H9 (cell line): ENCODE data around the gene WDR7. TPM values are rescaled to one million over a fixed set of nuclear protein-coding genes. Genes with fewer than 3 reads are reported as not detected.

Experiments used
- DNase-seq: peaks from one replicate; pipeline ENCODE4 v3.0.0-alpha.2; 2017
- H2AFZ ChIP-seq: one replicate; pipeline ENCODE4 v1.6.1; 2013; ENCODE audit warnings: mild to moderate bottlenecking, low read length, control low read depth, moderate library complexity
- H2AK5ac ChIP-seq: 2 replicates; pipeline ENCODE4 v1.6.1; 2013; ENCODE audit warnings: low read length, control low read depth, mixed read lengths; ENCODE audit not compliant: insufficient read length
- H2BK120ac ChIP-seq: one replicate; pipeline ENCODE4 v1.6.1; 2013; ENCODE audit warnings: low read depth, mild to moderate bottlenecking, low read length, control low read depth, inconsistent platforms; ENCODE audit not compliant: poor library complexity, severe bottlenecking
- H2BK12ac ChIP-seq: 2 replicates; pipeline ENCODE4 v1.6.1; 2013; ENCODE audit warnings: low read length, control low read depth, mixed read lengths, low read depth; ENCODE audit not compliant: insufficient read length
- H2BK15ac ChIP-seq: 2 replicates; pipeline ENCODE4 v1.6.1; 2013; ENCODE audit warnings: low read depth, low read length, control low read depth
- H2BK20ac ChIP-seq: one replicate; pipeline ENCODE4 v1.6.1; 2013; ENCODE audit warnings: low read depth, mild to moderate bottlenecking, low read length, control low read depth, inconsistent platforms; ENCODE audit not compliant: poor library complexity, severe bottlenecking
- H2BK5ac ChIP-seq: 2 replicates; pipeline ENCODE4 v1.6.1; 2013; ENCODE audit warnings: low read length, control low read depth, mixed read lengths; ENCODE audit not compliant: insufficient read length
- H3K14ac ChIP-seq: 2 replicates; pipeline ENCODE4 v1.6.1; 2013; ENCODE audit warnings: low read length, control low read depth; ENCODE audit not compliant: insufficient read depth
- H3K18ac ChIP-seq: 2 replicates; pipeline ENCODE4 v1.6.1; 2013; ENCODE audit warnings: low read depth, mild to moderate bottlenecking, mixed read lengths, low read length, control low read depth; ENCODE audit not compliant: insufficient read length
- H3K23ac ChIP-seq: 2 replicates; pipeline ENCODE4 v1.6.1; 2013; ENCODE audit warnings: low read length, control low read depth, mixed read lengths, low read depth; ENCODE audit not compliant: insufficient read length
- H3K23me2 ChIP-seq: 2 replicates; pipeline ENCODE4 v1.6.1; 2013; ENCODE audit warnings: low read depth, mild to moderate bottlenecking, mixed read lengths, low read length, control low read depth; ENCODE audit not compliant: insufficient read length, poor library complexity, severe bottlenecking
- H3K27ac ChIP-seq: 2 replicates; pipeline ENCODE4 v1.5.1; 2013; ENCODE audit warnings: low read length, control low read depth, mixed read lengths, low read depth; ENCODE audit not compliant: insufficient read length
- H3K27me3 ChIP-seq: 2 replicates; pipeline ENCODE4 v1.6.1; 2013; ENCODE audit warnings: low read length, control low read depth, inconsistent platforms; ENCODE audit not compliant: insufficient read depth
- H3K4ac ChIP-seq: 2 replicates; pipeline ENCODE4 v1.6.1; 2013; ENCODE audit warnings: low read depth, mild to moderate bottlenecking, control low read depth, inconsistent platforms, low read length, moderate library complexity
- H3K4me1 ChIP-seq: 2 replicates; pipeline ENCODE4 v1.6.1; 2013; ENCODE audit warnings: low read length, control low read depth, inconsistent platforms; ENCODE audit not compliant: insufficient read depth
- H3K4me2 ChIP-seq: 2 replicates; pipeline ENCODE4 v1.6.1; 2013; ENCODE audit warnings: low read length, control low read depth, mixed read lengths; ENCODE audit not compliant: insufficient read length, insufficient read depth
- H3K56ac ChIP-seq: 2 replicates; pipeline ENCODE4 v1.6.1; 2013; ENCODE audit warnings: low read depth, mild to moderate bottlenecking, mixed read lengths, low read length, control low read depth; ENCODE audit not compliant: insufficient read length
- H3K79me1 ChIP-seq: 2 replicates; pipeline ENCODE4 v1.6.1; 2013; ENCODE audit warnings: low read depth, mild to moderate bottlenecking, moderate library complexity, low read length, control low read depth, inconsistent platforms; ENCODE audit not compliant: insufficient read depth, poor library complexity, severe bottlenecking
- H3K79me2 ChIP-seq: 2 replicates; pipeline ENCODE4 v1.6.1; 2013; ENCODE audit warnings: low read length, control low read depth, inconsistent platforms; ENCODE audit not compliant: insufficient read depth
- H3K9ac ChIP-seq: 2 replicates; pipeline ENCODE4 v1.6.1; 2013; ENCODE audit warnings: low read length, control low read depth, mixed read lengths; ENCODE audit not compliant: insufficient read length; ENCODE audit errors: extremely low read depth
- H3K9me3 ChIP-seq: one replicate; pipeline ENCODE4 v1.6.1; 2013; ENCODE audit warnings: low read depth, low read length, inconsistent platforms; ENCODE audit not compliant: control insufficient read depth
- H3T11ph ChIP-seq: one replicate; pipeline ENCODE4 v1.6.1; 2013; ENCODE audit warnings: mild to moderate bottlenecking, low read length, control low read depth, inconsistent platforms
- H4K20me1 ChIP-seq: one replicate; pipeline ENCODE4 v1.6.1; 2013; ENCODE audit not compliant: control insufficient read depth, insufficient read length, insufficient read depth
- H4K5ac ChIP-seq: 2 replicates; pipeline ENCODE4 v1.6.1; 2013; ENCODE audit warnings: low read depth, mild to moderate bottlenecking, mixed read lengths, low read length, control low read depth; ENCODE audit not compliant: insufficient read length
- H4K8ac ChIP-seq: replicated peaks from 2 replicates; pipeline ENCODE4 v1.6.1; 2013; ENCODE audit warnings: low read length, control low read depth, mixed read lengths, low read depth; ENCODE audit not compliant: insufficient read length
- H4K91ac ChIP-seq: 2 replicates; pipeline ENCODE4 v1.6.1; 2013; ENCODE audit warnings: low read depth, mild to moderate bottlenecking, moderate library complexity, mixed read lengths, low read length, control low read depth; ENCODE audit not compliant: insufficient read length
- H3K27ac Mint-ChIP-seq, 3 experiments: 2 replicates in 2 of 3; 3 replicates in 1 of 3; pipeline ENCODE4 v1.8.0; 2020 to 2021; ENCODE audit warnings: mixed read lengths in 3 of 3, mild to moderate bottlenecking in 1 of 3, moderate library complexity in 1 of 3
- H3K27me3 Mint-ChIP-seq: 2 replicates; pipeline ENCODE4 v1.8.0; 2021; ENCODE audit warnings: low read depth, mild to moderate bottlenecking, moderate library complexity, mixed read lengths
- H3K36me3 Mint-ChIP-seq, 3 experiments: 2 replicates in 2 of 3; 3 replicates in 1 of 3; pipeline ENCODE4 v1.8.0; 2020 to 2021; ENCODE audit warnings: low read depth in 3 of 3, mixed read lengths in 3 of 3; ENCODE audit not compliant: insufficient read depth in 1 of 3
- H3K4me1 Mint-ChIP-seq, 2 experiments: 2 replicates each; pipeline ENCODE4 v1.8.0; 2020; ENCODE audit warnings: mixed read lengths in 2 of 2
- H3K4me3 Mint-ChIP-seq, 2 experiments: 2 replicates in 1 of 2; 3 replicates in 1 of 2; pipeline ENCODE4 v1.8.0; 2020 to 2021; ENCODE audit warnings: mild to moderate bottlenecking in 2 of 2, mixed read lengths in 2 of 2, moderate library complexity in 1 of 2
- H3K9me3 Mint-ChIP-seq, 2 experiments: 2 replicates in 1 of 2; 3 replicates in 1 of 2; pipeline ENCODE4 v1.8.0; 2020; ENCODE audit warnings: mild to moderate bottlenecking in 2 of 2, mixed read lengths in 2 of 2, moderate library complexity in 1 of 2
- CTCF ChIP-seq: fragments of 200-600 bp; sonication (generic); conservative IDR thresholded peaks from 3 replicates; pipeline ENCODE4 v1.8.0; 2021; ENCODE audit warnings: antibody characterized with exemption, mild to moderate bottlenecking
- WGBS: extraction: QIAGEN DNeasy Blood & Tissue Kit; methylation state at CpG from one replicate; pipeline ENCODE4 v1.1.7; 2013; ENCODE audit warnings: missing lambda C conversion rate, low lambda C conversion rate, mixed read lengths; ENCODE audit not compliant: insufficient read length; ENCODE audit errors: extremely low coverage; 5-methylcytosine and 5-hydroxymethylcytosine counted together
- total RNA-seq: library from RNA; stranded (reverse); gene quantifications from 2 replicates; pipeline ENCODE4 v1.2.1, GENCODE V29; 2021

WDR7 gene
- total RNA-seq, 1 experiment from 2014 or later, result 14.8 TPM

GRCh38 chr18:56684277-56684676, 33.1 kb downstream of the WDR7 start:
- Histone ChIP-seq H2BK12ac (no peak overlapping the region), H4K20me1 (no peaks in the 10 kb centered on the region), H3K23ac (no peak overlapping the region), H2AFZ (no peak overlapping the region), H2AK5ac (no peak overlapping the region), H2BK15ac (no peak overlapping the region), H3K18ac (no peak overlapping the region), H3K9ac (no peak overlapping the region), H3K56ac (no peak overlapping the region), H4K5ac (no peak overlapping the region), H4K8ac (no peak overlapping the region), H3T11ph (no peak overlapping the region), H3K23me2 (no peaks in the 10 kb centered on the region), H3K79me2 (no peaks in the 10 kb centered on the region), H3K4me1 (no peaks in the 10 kb centered on the region), H3K79me1 (no peaks in the 10 kb centered on the region), H3K14ac (no peak overlapping the region), H3K27ac (no peak overlapping the region), H3K4ac (no peak overlapping the region), H2BK120ac (no peak overlapping the region), H4K91ac (no peak overlapping the region), H3K9me3 (no peaks in the 10 kb centered on the region), H2BK5ac (no peak overlapping the region), H2BK20ac (no peak overlapping the region), H3K4me2 (no peak overlapping the region), H3K27me3 (no peaks in the 10 kb centered on the region)
- H3K4me1 Mint-ChIP-seq, result no peaks in the 10 kb centered on the region
- no CpG with 5 or more reads among the region's 3 CpGs for WGBS
- H3K4me3 Mint-ChIP-seq, result no peak overlapping the region
- DNase-seq, result no peak
- H3K27ac Mint-ChIP-seq, result no peak overlapping the region
- H3K36me3 Mint-ChIP-seq, result no peaks in the 10 kb centered on the region
- H3K9me3 Mint-ChIP-seq, result no peaks in the 10 kb centered on the region
- H3K27me3 Mint-ChIP-seq, result no peaks in the 10 kb centered on the region
- TF ChIP-seq CTCF, result no peak
